Activated CD8-positive, alpha-beta T cell treated with anti-CD3 and anti-CD28 coated beads, Interleukin-2, amount 10 ng/mL, durations not matched to agents 7 days and 5 days (primary cell): ENCODE results near the gene NDUFB4. TPM values are rescaled to one million over a fixed set of nuclear protein-coding genes. Genes with fewer than 3 reads are reported as not detected.

ENCODE experiments used
- ATAC-seq: fragments of 150-1000 bp; cut with Tn5 transposase; one replicate; pipeline ENCODE4 v1.10.0; 2021; ENCODE audit warnings: moderate library complexity
- CTCF ChIA-PET: fragments of 350-600 bp; sonication (Branson Sonifier 250); formaldehyde crosslinking; loops from one replicate; lab custom pipeline; 2021; ENCODE audit warnings: antibody characterized with exemption; lab: Charles Lee
- POLR2A ChIA-PET: fragments of 350-600 bp; sonication (Branson Sonifier 250); formaldehyde crosslinking; loops from one replicate; lab custom pipeline; 2021; ENCODE audit warnings: antibody characterized with exemption; lab: Charles Lee
- DNase-seq: peaks from one replicate; pipeline ENCODE4 v3.0.0-alpha.2; 2020
- H3K27ac Mint-ChIP-seq: one replicate; pipeline ENCODE4 v1.8.0; 2021; ENCODE audit warnings: mild to moderate bottlenecking, mixed read lengths
- H3K27me3 Mint-ChIP-seq: one replicate; pipeline ENCODE4 v1.8.0; 2021; ENCODE audit warnings: low read depth, mixed read lengths
- H3K36me3 Mint-ChIP-seq: one replicate; pipeline ENCODE4 v1.8.0; 2021; ENCODE audit warnings: low read depth, mixed read lengths
- H3K4me1 Mint-ChIP-seq: one replicate; pipeline ENCODE4 v1.8.0; 2021; ENCODE audit warnings: low read depth, mixed read lengths
- H3K4me3 Mint-ChIP-seq: one replicate; pipeline ENCODE4 v1.8.0; 2021; ENCODE audit warnings: mild to moderate bottlenecking, mixed read lengths
- H3K9me3 Mint-ChIP-seq: one replicate; pipeline ENCODE4 v1.8.0; 2022; ENCODE audit warnings: mixed read lengths; ENCODE audit not compliant: insufficient read depth
- total RNA-seq, 2 experiments: library from RNA; stranded (reverse); gene quantifications; one replicate each; pipeline ENCODE4 v1.2.3, GENCODE V29; 2021

The NDUFB4 gene
- total RNA-seq, 2 experiments from 2014 or later, result 119 to 124 TPM

GRCh38 chr3:120560304-120561250 is 35.6 kb upstream of the NDUFB4 start:
- no peak overlapping the region for H3K4me3 Mint-ChIP-seq
- POLR2A ChIA-PET, result interaction anchor here (0.6 kb wide), 1 partner anchor 317 kb away, joined by 3 read pairs; no protein-coding TSS in a partner anchor
- ATAC-seq (no peak), DNase-seq (no peak)
- peaks cover 3% of the 10 kb centered on the region for H3K27me3 Mint-ChIP-seq
- peaks cover 11% of the 10 kb centered on the region for H3K4me1 Mint-ChIP-seq
- CTCF ChIA-PET, result interaction anchor here (0.6 to 5.9 kb wide), 18 partner anchors 14 to 507 kb away, joined by 3 to 65 read pairs (median 3); partner anchors contain the start of gene NDUFB4
- H3K9me3 Mint-ChIP-seq, result no peaks in the 10 kb centered on the region
- no peaks in the 10 kb centered on the region for H3K36me3 Mint-ChIP-seq
- H3K27ac Mint-ChIP-seq, result no peak overlapping the region

DNA sequence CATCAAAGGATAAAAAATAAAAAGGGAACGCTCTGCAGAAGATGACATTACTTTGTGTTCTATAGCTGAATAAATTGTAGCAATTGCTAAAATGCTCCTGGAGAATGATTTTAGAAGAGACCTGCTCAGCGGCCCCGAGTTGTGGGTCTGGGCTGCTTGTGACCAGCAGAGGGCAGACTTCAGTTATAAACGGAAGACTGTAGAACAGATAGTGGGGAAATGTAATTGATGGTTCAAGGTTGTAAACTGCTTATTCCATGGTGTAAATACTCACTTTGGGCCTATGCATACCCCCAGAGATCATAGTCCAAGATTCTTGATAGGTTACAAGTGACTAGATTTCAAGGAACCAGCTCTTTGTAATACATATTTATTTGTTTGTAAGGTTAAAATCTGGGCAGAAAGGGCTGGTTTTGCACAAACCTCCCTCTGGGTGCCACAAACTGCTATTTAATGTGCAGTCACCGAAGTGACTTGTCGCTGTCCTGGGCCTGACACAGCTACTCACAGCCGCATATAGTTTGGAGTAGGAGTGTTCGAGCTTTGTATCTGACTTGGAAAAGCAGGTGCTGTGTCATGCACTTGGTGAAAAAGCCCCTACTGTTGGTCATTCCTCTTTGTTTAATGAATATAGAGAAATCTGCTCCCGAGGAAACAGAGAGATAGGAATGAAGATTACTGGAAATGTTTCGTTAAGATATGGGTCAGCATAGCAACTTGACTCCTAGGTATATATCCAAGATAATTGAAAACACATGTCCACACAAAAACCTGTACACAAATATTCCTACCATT is 34.7 kb upstream of the NDUFB4 start:
- CTCF ChIA-PET, result interaction anchor here (0.6 to 5.9 kb wide), 18 partner anchors 15 to 506 kb away, joined by 3 to 65 read pairs (median 3); partner anchors contain the start of gene NDUFB4
- H3K4me3 Mint-ChIP-seq, result no peak overlapping the region

GRCh38 chr3:120563356-120564022 is 32.6 kb upstream of the NDUFB4 start:
- no peak for ATAC-seq

More for the DNA sequence above, 34.7 kb upstream of the NDUFB4 start:
- Mint-ChIP-seq H3K9me3 (no peaks in the 10 kb centered on the region), H3K27me3 (peaks cover 5% of the 10 kb centered on the region), H3K27ac (no peak overlapping the region), H3K36me3 (no peaks in the 10 kb centered on the region), H3K4me1 (peaks cover 11% of the 10 kb centered on the region)
- POLR2A ChIA-PET, result interaction anchor here (0.6 kb wide), 1 partner anchor 317 kb away, joined by 3 read pairs; no protein-coding TSS in a partner anchor
- ATAC-seq (peak; percentile 49), DNase-seq (peak; percentile 77)

DNA sequence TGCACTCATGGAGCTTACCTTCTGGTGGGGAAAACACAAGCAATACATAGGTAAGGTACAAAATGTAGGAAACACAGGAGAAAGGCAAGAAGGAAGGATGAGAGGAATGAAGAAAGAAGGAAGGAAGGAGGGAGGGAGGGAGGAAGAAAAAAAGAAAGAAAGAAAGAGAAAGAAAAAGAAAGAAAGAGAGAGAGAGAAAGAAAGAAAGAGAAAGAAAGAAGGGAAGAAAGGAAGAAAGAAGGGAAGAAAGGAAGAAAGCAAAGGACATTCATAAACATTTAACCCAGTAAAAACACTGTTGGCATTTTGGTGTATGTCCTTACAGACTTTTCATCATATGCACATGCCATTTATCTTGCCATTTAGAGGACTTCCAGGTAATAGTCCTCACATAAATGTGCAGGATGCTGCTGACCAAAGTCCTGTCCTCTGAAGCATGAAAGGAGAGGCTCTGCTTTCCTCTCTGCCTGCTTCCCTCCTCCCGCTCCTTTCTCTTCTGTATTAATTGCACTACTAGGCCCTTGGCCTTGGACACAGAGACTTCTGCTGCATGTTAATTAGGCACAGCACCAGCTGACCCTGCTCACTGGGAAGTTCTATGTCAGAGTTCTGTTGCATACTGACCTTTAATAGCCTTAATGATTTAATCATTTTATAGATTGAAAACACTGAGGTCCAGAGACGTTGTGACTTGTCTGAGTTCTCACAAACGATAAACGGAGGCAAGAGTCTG is 29.7 kb upstream of the NDUFB4 start:
- H3K27ac Mint-ChIP-seq, result no peak overlapping the region
- DNase-seq (no peak), ATAC-seq (no peak)
- POLR2A ChIA-PET, result interaction anchor here (1.1 kb wide), 1 partner anchor 29 kb away, joined by 5 read pairs; the partner anchor contains the start of gene NDUFB4
- no peaks in the 10 kb centered on the region for H3K36me3 Mint-ChIP-seq
- CTCF ChIA-PET, result interaction anchor here (1.1 to 3.3 kb wide), 6 partner anchors 8 to 229 kb away, joined by 3 to 30 read pairs (median 14); no protein-coding TSS in a partner anchor
- H3K4me1 Mint-ChIP-seq, result peaks cover 2% of the 10 kb centered on the region
- H3K4me3 Mint-ChIP-seq, result no peak overlapping the region
- no peaks in the 10 kb centered on the region for H3K9me3 Mint-ChIP-seq
- peaks cover 2% of the 10 kb centered on the region for H3K27me3 Mint-ChIP-seq

More at GRCh38 chr3:120563356-120564022, 32.6 kb upstream of the NDUFB4 start:
- CTCF ChIA-PET, result interaction anchor here (0.9 to 5.9 kb wide), 4 partner anchors 38 to 236 kb away, joined by 3 to 65 read pairs (median 4); no protein-coding TSS in a partner anchor
- H3K4me3 Mint-ChIP-seq, result no peak overlapping the region
- POLR2A ChIA-PET, result no interaction called here
- DNase-seq, result no peak
- no peak overlapping the region for H3K27ac Mint-ChIP-seq
- H3K4me1 Mint-ChIP-seq, result peaks cover 8% of the 10 kb centered on the region
- no peaks in the 10 kb centered on the region for H3K9me3 Mint-ChIP-seq
- H3K27me3 Mint-ChIP-seq, result peaks cover 2% of the 10 kb centered on the region
- no peaks in the 10 kb centered on the region for H3K36me3 Mint-ChIP-seq

GRCh38 chr3:120567370-120568201 is 28.6 kb upstream of the NDUFB4 start:
- CTCF ChIA-PET, result interaction anchor here (0.6 to 3.3 kb wide), 10 partner anchors 9 to 228 kb away, joined by 3 to 30 read pairs (median 8); partner anchors contain the start of gene NDUFB4
- Mint-ChIP-seq H3K36me3 (no peaks in the 10 kb centered on the region), H3K27me3 (peaks cover 2% of the 10 kb centered on the region), H3K4me3 (no peak overlapping the region), H3K27ac (no peak overlapping the region), H3K9me3 (no peaks in the 10 kb centered on the region), H3K4me1 (peaks cover 2% of the 10 kb centered on the region)
- DNase-seq (no peak), ATAC-seq (peak; percentile 63)
- POLR2A ChIA-PET, result interaction anchor here (0.6 to 1.1 kb wide), 3 partner anchors 8 to 231 kb away, joined by 3 to 5 read pairs (median 3); partner anchors contain the start of gene NDUFB4

DNA sequence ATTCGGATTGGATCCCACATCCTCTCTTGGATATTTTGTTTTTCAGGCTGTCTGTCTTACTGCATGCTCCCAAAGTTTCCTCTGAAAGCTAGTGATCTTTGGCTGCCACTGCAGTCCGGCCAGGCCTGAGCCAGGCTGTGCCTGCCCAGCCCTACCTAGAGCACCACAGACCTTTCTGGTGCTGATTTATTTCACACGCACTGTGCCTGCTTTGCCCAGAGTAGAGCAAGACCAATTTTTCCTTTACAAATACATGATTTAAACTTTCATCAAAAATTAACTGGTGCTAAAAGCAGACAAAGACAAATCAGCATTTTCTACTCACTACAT is 28.0 kb upstream of the NDUFB4 start:
- ATAC-seq, result no peak
- Mint-ChIP-seq H3K4me3 (no peak overlapping the region), H3K4me1 (peaks cover 2% of the 10 kb centered on the region), H3K36me3 (no peaks in the 10 kb centered on the region), H3K9me3 (no peaks in the 10 kb centered on the region), H3K27me3 (peaks cover 2% of the 10 kb centered on the region), H3K27ac (no peak overlapping the region)
- ChIA-PET POLR2A (interaction anchor here (0.6 to 1.0 kb wide), 2 partner anchors 9 to 28 kb away, joined by 3 read pairs; partner anchors contain the start of gene NDUFB4), CTCF (interaction anchor here (1.0 to 3.3 kb wide), 6 partner anchors 10 to 227 kb away, joined by 3 to 30 read pairs (median 14); partner anchors contain the start of gene NDUFB4)
- DNase-seq, result no peak

DNA sequence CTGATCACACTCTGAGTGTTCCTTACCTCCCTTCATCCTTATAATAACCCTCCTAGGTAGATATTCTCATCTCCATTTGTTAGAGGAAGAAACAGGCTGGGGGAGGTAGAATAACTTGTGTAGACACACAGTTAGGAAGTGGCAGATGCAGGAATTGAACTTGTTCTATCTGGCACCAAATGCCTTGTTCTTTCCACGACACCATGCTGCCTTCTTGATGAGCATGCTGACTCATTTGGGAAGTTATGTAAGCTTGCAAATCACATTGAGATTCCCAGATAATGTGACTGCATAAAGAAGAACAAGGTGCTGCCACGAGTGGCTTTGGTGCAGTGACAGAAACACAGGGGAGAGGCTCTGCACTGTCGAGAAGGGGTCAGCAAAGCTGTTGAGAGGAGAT is 27.5 kb upstream of the NDUFB4 start:
- no peak overlapping the region for H3K27ac Mint-ChIP-seq
- peaks cover 2% of the 10 kb centered on the region for H3K4me1 Mint-ChIP-seq
- no peaks in the 10 kb centered on the region for H3K9me3 Mint-ChIP-seq
- ATAC-seq (no peak), DNase-seq (no peak)
- no peaks in the 10 kb centered on the region for H3K36me3 Mint-ChIP-seq
- ChIA-PET CTCF (interaction anchor here (2.2 to 3.3 kb wide), 3 partner anchors 10 to 227 kb away, joined by 12 to 30 read pairs (median 17); partner anchors contain the start of gene NDUFB4), POLR2A (interaction anchor here (0.6 to 1.0 kb wide), 2 partner anchors 9 to 27 kb away, joined by 3 read pairs; partner anchors contain the start of gene NDUFB4)
- H3K27me3 Mint-ChIP-seq, result peaks cover 2% of the 10 kb centered on the region
- H3K4me3 Mint-ChIP-seq, result no peak overlapping the region

GRCh38 chr3:120569222-120570057 is 26.7 kb upstream of the NDUFB4 start:
- Mint-ChIP-seq H3K27me3 (peaks cover 2% of the 10 kb centered on the region), H3K9me3 (no peaks in the 10 kb centered on the region), H3K27ac (no peak overlapping the region), H3K4me1 (peaks cover 2% of the 10 kb centered on the region), H3K36me3 (no peaks in the 10 kb centered on the region), H3K4me3 (no peak overlapping the region)
- ATAC-seq, result no peak
- DNase-seq, result no peak
- POLR2A ChIA-PET, result interaction anchor here (1.0 kb wide), 1 partner anchor 26 kb away, joined by 3 read pairs; the partner anchor contains the start of gene NDUFB4
- CTCF ChIA-PET, result interaction anchor here (2.3 to 3.3 kb wide), 2 partner anchors 11 to 26 kb away, joined by 12 to 30 read pairs; partner anchors contain the start of gene NDUFB4

GRCh38 chr3:120572027-120572426 is 24.1 kb upstream of the NDUFB4 start:
- Mint-ChIP-seq H3K36me3 (no peaks in the 10 kb centered on the region), H3K4me1 (peaks cover 2% of the 10 kb centered on the region), H3K9me3 (no peaks in the 10 kb centered on the region), H3K27ac (no peak overlapping the region), H3K4me3 (no peak overlapping the region), H3K27me3 (peaks cover 2% of the 10 kb centered on the region)
- CTCF ChIA-PET, result interaction anchor here (0.6 kb wide), 1 partner anchor 203 kb away, joined by 3 read pairs; no protein-coding TSS in a partner anchor
- DNase-seq (no peak), ATAC-seq (no peak)
- POLR2A ChIA-PET, result no interaction called here
